Mesodermal cell (in vitro differentiated cells): ENCODE results near the gene CCT2.

ENCODE experiments used
- H3K27ac ChIP-seq: 2 replicates; pipeline ENCODE4 v1.7.0; 2013; ENCODE audit warnings: mild to moderate bottlenecking, low read depth, low read length, moderate library complexity; ENCODE audit not compliant: severe bottlenecking
- H3K36me3 ChIP-seq: 2 replicates; pipeline ENCODE4 v1.7.1; 2013; ENCODE audit warnings: mild to moderate bottlenecking, low read length, moderate library complexity; ENCODE audit not compliant: control insufficient read depth, insufficient read depth
- H3K4me1 ChIP-seq: one replicate; pipeline ENCODE4 v1.7.1; 2013; ENCODE audit warnings: mild to moderate bottlenecking, low read length; ENCODE audit not compliant: insufficient read depth, control insufficient read depth, poor library complexity, severe bottlenecking
- H3K4me3 ChIP-seq: 2 replicates; pipeline ENCODE4 v1.7.0; 2013; ENCODE audit warnings: low read length, control low read depth, mild to moderate bottlenecking; ENCODE audit not compliant: insufficient read depth, poor library complexity, severe bottlenecking; ENCODE audit errors: extremely low read depth
- H3K9me3 ChIP-seq: 2 replicates; pipeline ENCODE4 v1.7.1; 2013; ENCODE audit warnings: mild to moderate bottlenecking, low read length, moderate library complexity; ENCODE audit not compliant: control insufficient read depth
- WGBS, 2 experiments: methylation state at CpG; one replicate each; pipeline ENCODE4 v1.1.5; 2013; ENCODE audit warnings: missing lambda C conversion rate in 2 of 2; ENCODE audit not compliant: insufficient coverage in 2 of 2; 5-methylcytosine and 5-hydroxymethylcytosine counted together

Gene CCT2

GRCh38 chr12:69613351-69613750 is 28.1 kb downstream of the CCT2 start:
- Histone ChIP-seq H3K27ac (no peak overlapping the region), H3K36me3 (no peaks in the 10 kb centered on the region), H3K4me3 (no peak overlapping the region), H3K9me3 (no peaks in the 10 kb centered on the region), H3K4me1 (no peaks in the 10 kb centered on the region)

- WGBS, 2 experiments, result 90 to 93% methylated on average over 9 to 10 of the region's 14 CpGs
- Histone ChIP-seq H3K36me3 (no peaks in the 10 kb centered on the region), H3K4me3 (no peak overlapping the region), H3K27ac (no peak overlapping the region), H3K4me1 (no peaks in the 10 kb centered on the region), H3K9me3 (no peaks in the 10 kb centered on the region)
Measured at GRCh38 chr12:69616025-69616424, 30.8 kb downstream of the CCT2 start.

- no peaks in the 10 kb centered on the region for H3K36me3 ChIP-seq
- 80 to 83% methylated on average over 1 to 4 of the region's 6 CpGs for WGBS, 2 experiments
- H3K27ac ChIP-seq, result no peak overlapping the region
Measured at GRCh38 chr12:69619050-69619449, 33.8 kb downstream of the CCT2 start.

GRCh38 chr12:69620077-69620476 is 34.8 kb downstream of the CCT2 start:
- Histone ChIP-seq H3K4me3 (no peak overlapping the region), H3K36me3 (no peaks in the 10 kb centered on the region), H3K4me1 (no peaks in the 10 kb centered on the region), H3K9me3 (no peaks in the 10 kb centered on the region), H3K27ac (no peak overlapping the region)
- 84 to 100% methylated on average over 3 of the region's 4 CpGs for WGBS, 2 experiments

More at GRCh38 chr12:69619050-69619449, 33.8 kb downstream of the CCT2 start:
- no peaks in the 10 kb centered on the region for H3K4me1 ChIP-seq
- H3K9me3 ChIP-seq, result no peaks in the 10 kb centered on the region
- no peak overlapping the region for H3K4me3 ChIP-seq

GRCh38 chr12:69620921-69621320 is 35.7 kb downstream of the CCT2 start:
- 89 to 100% methylated on average over 2 of the region's 2 CpGs for WGBS, 2 experiments
- Histone ChIP-seq H3K4me3 (no peak overlapping the region), H3K27ac (no peak overlapping the region), H3K9me3 (no peaks in the 10 kb centered on the region), H3K36me3 (no peaks in the 10 kb centered on the region), H3K4me1 (no peaks in the 10 kb centered on the region)

- no peaks in the 10 kb centered on the region for H3K36me3 ChIP-seq
- H3K27ac ChIP-seq, result no peak overlapping the region
- no peaks in the 10 kb centered on the region for H3K9me3 ChIP-seq
- no peak overlapping the region for H3K4me3 ChIP-seq
- no peaks in the 10 kb centered on the region for H3K4me1 ChIP-seq
- WGBS, 2 experiments, result 100% methylated on average over 1 of the region's 2 CpGs; no CpG with 5 or more reads in 1 of the 2 experiments
Measured at GRCh38 chr12:69621551-69621950, 36.3 kb downstream of the CCT2 start.

GRCh38 chr12:69623970-69624369 is 38.7 kb downstream of the CCT2 start:
- no peaks in the 10 kb centered on the region for H3K4me1 ChIP-seq
- no peak overlapping the region for H3K27ac ChIP-seq
- H3K9me3 ChIP-seq, result no peaks in the 10 kb centered on the region
- no peaks in the 10 kb centered on the region for H3K36me3 ChIP-seq
- no peak overlapping the region for H3K4me3 ChIP-seq
- WGBS, 2 experiments, result 88 to 93% methylated on average over 13 of the region's 13 CpGs

- no peaks in the 10 kb centered on the region for H3K9me3 ChIP-seq
- no peak overlapping the region for H3K4me3 ChIP-seq
- H3K36me3 ChIP-seq, result no peaks in the 10 kb centered on the region
- no peak overlapping the region for H3K27ac ChIP-seq
- no peaks in the 10 kb centered on the region for H3K4me1 ChIP-seq
- 79 to 93% methylated on average over 4 to 5 of the region's 8 CpGs for WGBS, 2 experiments
Measured at GRCh38 chr12:69627501-69627900, 42.2 kb downstream of the CCT2 start.

GRCh38 chr12:69630191-69630590 is 44.9 kb downstream of the CCT2 start:
- 78 to 88% methylated on average over 5 to 6 of the region's 6 CpGs for WGBS, 2 experiments
- Histone ChIP-seq H3K27ac (no peak overlapping the region), H3K36me3 (no peaks in the 10 kb centered on the region), H3K4me1 (no peaks in the 10 kb centered on the region), H3K4me3 (no peak overlapping the region), H3K9me3 (no peaks in the 10 kb centered on the region)

GRCh38 chr12:69633061-69633460 is 47.8 kb downstream of the CCT2 start:
- H3K27ac ChIP-seq, result no peak overlapping the region
- H3K4me3 ChIP-seq, result no peak overlapping the region
- H3K9me3 ChIP-seq, result no peaks in the 10 kb centered on the region
- H3K4me1 ChIP-seq, result no peaks in the 10 kb centered on the region
- no peaks in the 10 kb centered on the region for H3K36me3 ChIP-seq
- 100% methylated on average over 1 of the region's 2 CpGs; no CpG with 5 or more reads in 1 of the 2 experiments for WGBS, 2 experiments

- Histone ChIP-seq H3K4me3 (no peak overlapping the region), H3K9me3 (no peaks in the 10 kb centered on the region), H3K36me3 (no peaks in the 10 kb centered on the region), H3K27ac (no peak overlapping the region), H3K4me1 (no peaks in the 10 kb centered on the region)
- 22 to 38% methylated on average over 5 to 7 of the region's 12 CpGs for WGBS, 2 experiments
Measured at GRCh38 chr12:69639400-69640016, 54.2 kb downstream of the CCT2 start.
